Ovary (tissue), 9 donors: Measurements from ENCODE around the gene CLDN20. TPM values are rescaled to one million over a fixed set of nuclear protein-coding genes. Genes with fewer than 3 reads are reported as not detected.

Source experiments
- DNase-seq, 5 donors: peaks; one replicate each; pipeline ENCODE4 v3.0.0-alpha.2; 2019 to 2020
- H3K27ac ChIP-seq, 2 donors: fragments of 200-600 bp; one replicate each; pipeline versions ENCODE4 v1.5.1 to v1.8.0; 2019 to 2022
- H3K27me3 ChIP-seq: fragments of 200-600 bp; one replicate; pipeline ENCODE4 v1.8.0; 2022
- H3K36me3 ChIP-seq: fragments of 200-600 bp; sonication (generic); one replicate; pipeline ENCODE4 v1.5.1; 2019
- H3K4me1 ChIP-seq: one replicate; pipeline ENCODE4 v1.8.1; 2013; ENCODE audit warnings: mild to moderate bottlenecking, moderate library complexity; ENCODE audit not compliant: insufficient read depth
- H3K4me3 ChIP-seq: fragments of 200-600 bp; sonication (generic); one replicate; pipeline ENCODE4 v1.5.1; 2017
- H3K9me3 ChIP-seq, 2 donors: fragments of 200-600 bp in 1 of 2; sonication (generic) in 1 of 2; one replicate each; pipeline versions ENCODE4 v1.5.1 to v1.8.1; 2013 to 2019; ENCODE audit warnings: mild to moderate bottlenecking in 1 of 2, moderate library complexity in 1 of 2
- CTCF ChIP-seq, 3 donors: fragments of 450-650 bp in 2 of 3; fragments of 200-600 bp in 1 of 3; IDR thresholded peaks; one replicate each; pipeline versions ENCODE4 v1.5.1 to v1.8.0; 2016 to 2022; ENCODE audit warnings: antibody characterized with exemption in 3 of 3, mild to moderate bottlenecking in 1 of 3
- EP300 ChIP-seq: sonication (generic); formaldehyde crosslinking; IDR thresholded peaks from one replicate; pipeline ENCODE4 v1.6.1; 2017; ENCODE audit warnings: antibody characterized with exemption
- POLR2A ChIP-seq: fragments of 450-650 bp; IDR thresholded peaks from one replicate; pipeline ENCODE4 v1.6.1; 2017; ENCODE audit warnings: antibody characterized with exemption, mild to moderate bottlenecking, moderate library complexity
- WGBS, 3 donors: extraction: QIAGEN DNeasy Blood & Tissue Kit in 1 of 3; methylation state at CpG; one replicate each; pipeline versions ENCODE4 v1.1.5 to v1.1.7; 2013 to 2017; 5-methylcytosine and 5-hydroxymethylcytosine counted together
- intact Hi-C, 4 donors: fragments of 100-400 bp; cut with DNase I; formaldehyde crosslinking; loops; one replicate each; pipeline versions ENCODE4 v1.11.0 to v1.15.1; 2022 to 2023
- polyA plus RNA-seq, 2 donors: library from polyadenylated mRNA; stranded (reverse); fragments of 200-250 nt in 1 of 2; fragments of 350-450 nt in 1 of 2; fragmentation: Illumina TruSeq in 1 of 2; extraction: RNeasy Lipid Tissue Mini Kit (QIAGEN cat#74804) in 1 of 2; gene quantifications; one replicate each; pipeline ENCODE4 v1.2.3, GENCODE V29; 2013 to 2014
- total RNA-seq, 7 donors: library from RNA; depleted of rRNA in 2 of 7; stranded (reverse); fragments of >200 nt in 2 of 7; fragmentation: NEBNext Ultra II Directional in 3 of 7; extraction: Animal tissue kit (Norgen Biotek cat#: 25700) in 3 of 7; gene quantifications; one replicate each; pipeline versions ENCODE4 v1.1.0 to v1.2.4, GENCODE V29; 2016 to 2023
- donor health status: DM: no; HTN: no; CAD: no; lungs with moderate emphysema.
- donor health status: DM: no; HTN: no; CAD: no.
- donor health status: Bipolar disorder and iron deficiency.
- donor health status: DM: yes; HTN: yes; CAD: no.
- donor health status: DM: no; HTN: no; CAD: no.
- donor health status: DM: yes; HTN: yes; CAD: no.

CLDN20 gene
- total and polyA plus RNA-seq, 9 donors, result not detected

GRCh38 chr6:155250701-155251381 is 13.0 kb upstream of the CLDN20 start:
- H3K27ac ChIP-seq, result no peak overlapping the region
- intact Hi-C loops, result loop anchor here in 1 of 4 donors (10.0 kb wide), 1 partner anchor 76 kb away; no protein-coding TSS in a partner anchor
- no peaks in the 10 kb centered on the region for H3K9me3 ChIP-seq
- 68 to 81% (median 72%) methylated on average over 10 of the region's 10 CpGs for WGBS, 3 donors
- no peaks in the 10 kb centered on the region for H3K36me3 ChIP-seq
- H3K27me3 ChIP-seq, result no peaks in the 10 kb centered on the region
- no peak for TF ChIP-seq POLR2A
- no peak for TF ChIP-seq CTCF (IDR thresholded peaks at IDR 0.05)
- no peak for TF ChIP-seq EP300
- DNase-seq, result no peak
- no peak overlapping the region for H3K4me3 ChIP-seq
- H3K4me1 ChIP-seq, result peaks cover 2% of the 10 kb centered on the region

DNA sequence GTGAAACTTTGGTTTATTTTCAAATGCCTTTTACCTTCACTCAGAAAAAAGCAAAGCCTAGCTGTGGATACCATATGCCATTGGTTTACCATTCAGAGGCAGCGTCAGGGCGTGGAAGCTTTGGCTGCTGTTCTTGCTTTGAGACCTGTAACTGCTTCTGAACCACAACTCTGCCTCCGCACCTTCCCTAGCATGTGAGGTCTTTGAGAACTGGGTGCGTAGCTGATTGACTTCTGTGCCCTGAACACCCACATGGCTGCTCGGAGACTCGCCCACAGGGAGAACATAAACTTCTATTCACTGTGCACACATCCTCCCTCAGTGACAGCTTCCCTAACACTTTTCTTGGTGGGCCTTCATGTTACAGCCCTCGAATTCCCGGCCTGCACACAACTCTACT is 11.2 kb upstream of the CLDN20 start:
- H3K27ac ChIP-seq, result no peak overlapping the region
- no peak for TF ChIP-seq POLR2A
- no peak for TF ChIP-seq EP300
- TF ChIP-seq CTCF (IDR thresholded peaks at IDR 0.05), result no peak
- DNase-seq, result no peak
- H3K4me1 ChIP-seq, result peaks cover 2% of the 10 kb centered on the region
- no peaks in the 10 kb centered on the region for H3K27me3 ChIP-seq
- intact Hi-C loops, result loop anchor here in 1 of 4 donors (10.0 kb wide), 1 partner anchor 78 kb away; no protein-coding TSS in a partner anchor
- no peaks in the 10 kb centered on the region for H3K36me3 ChIP-seq
- H3K4me3 ChIP-seq, result no peak overlapping the region
- WGBS, 3 donors, result 94 to 95% (median 95%) methylated on average over 8 of the region's 8 CpGs
- no peaks in the 10 kb centered on the region for H3K9me3 ChIP-seq

DNA sequence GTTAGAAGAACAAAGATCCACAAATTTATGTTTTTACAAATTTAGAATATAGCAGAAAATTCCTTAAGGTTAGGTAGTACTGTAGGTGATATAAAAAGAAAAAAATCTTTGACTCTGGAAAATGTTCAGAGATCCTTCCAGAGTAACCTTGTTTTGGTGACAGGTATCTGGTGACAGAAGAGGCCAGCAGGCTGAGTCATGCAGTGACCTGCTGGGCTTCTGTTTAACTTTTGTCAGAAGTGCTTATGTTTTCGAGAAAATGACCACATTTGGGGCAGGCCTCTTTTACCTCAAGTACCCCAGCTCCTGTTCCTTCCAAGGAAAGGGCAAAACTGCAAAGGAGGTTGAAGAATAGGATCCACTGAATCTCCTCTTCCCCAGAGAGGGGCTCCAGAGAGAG is 10.5 kb upstream of the CLDN20 start:
- no peaks in the 10 kb centered on the region for H3K4me1 ChIP-seq
- no peak overlapping the region for H3K27ac ChIP-seq
- intact Hi-C loops, result loop anchor here in 1 of 4 donors (10.0 kb wide), 1 partner anchor 79 kb away; no protein-coding TSS in a partner anchor
- DNase-seq, result no peak
- H3K9me3 ChIP-seq, result no peaks in the 10 kb centered on the region
- no peaks in the 10 kb centered on the region for H3K36me3 ChIP-seq
- TF ChIP-seq CTCF (IDR thresholded peaks at IDR 0.05) (no peak), POLR2A (no peak), EP300 (no peak)
- WGBS, 3 donors, result 48 to 70% (median 66%) methylated on average over 1 of the region's 1 CpG
- H3K4me3 ChIP-seq, result no peak overlapping the region
- H3K27me3 ChIP-seq, result no peaks in the 10 kb centered on the region

DNA sequence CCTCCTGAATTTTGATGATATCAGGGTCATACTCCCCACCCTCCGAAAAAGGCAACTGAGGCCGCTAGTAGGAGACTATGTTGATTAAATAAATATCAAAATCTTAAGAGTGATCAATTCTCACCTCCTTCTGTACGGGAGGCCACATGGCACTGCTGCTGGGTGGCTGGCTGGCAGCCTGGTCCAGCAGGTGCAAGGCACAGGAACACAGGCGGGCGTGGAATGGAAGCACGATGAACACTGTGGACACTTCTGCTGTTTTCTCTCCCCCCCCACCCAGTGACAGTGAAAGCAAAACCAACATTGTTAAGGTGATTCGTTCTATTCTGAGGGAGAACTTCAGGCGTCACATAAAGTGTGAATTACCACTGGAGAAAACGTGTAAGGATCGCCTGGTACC is 9.7 kb upstream of the CLDN20 start:
- TF ChIP-seq POLR2A, result no peak
- TF ChIP-seq CTCF (IDR thresholded peaks at IDR 0.05), result no peak
- no peak for TF ChIP-seq EP300
- intact Hi-C loops, result loop anchor here in 1 of 4 donors (10.0 kb wide), 1 partner anchor 79 kb away; no protein-coding TSS in a partner anchor
- no peak for DNase-seq
- H3K4me3 ChIP-seq, result no peak overlapping the region
- H3K36me3 ChIP-seq, result no peaks in the 10 kb centered on the region
- no peaks in the 10 kb centered on the region for H3K9me3 ChIP-seq
- no peak overlapping the region for H3K27ac ChIP-seq
- H3K4me1 ChIP-seq, result no peaks in the 10 kb centered on the region
- WGBS, 3 donors, result 92 to 94% (median 94%) methylated on average over 10 of the region's 10 CpGs
- no peaks in the 10 kb centered on the region for H3K27me3 ChIP-seq
